HL-60/S4 treated with retinoic acid at 250 ng/mL for 4 days and 3 days (cell line): Measurements from ENCODE around the gene UACA.
"Not testable (repeated sequence)": the region's sequence is repeated elsewhere in the genome, so short reads cannot be mapped to it uniquely, and the experiment has no call there.

ENCODE experiments used
- in situ Hi-C: fragments of 300-500 bp; cut with MboI; formaldehyde crosslinking; loops from 2 replicates; pipeline ENCODE4 v1.7.0; 2022; ENCODE audit warnings: low sequenced_read_pairs

UACA gene

GRCh38 chr15:70763120-70763949 lies at the start of gene UACA:
Gene UACA (minus strand): TSS chr15:70763558. CDS start chr15:70763407, 151 bp downstream.
- in situ Hi-C loops, result no loop called here

GRCh38 chr15:70812827-70813364 lies 49.5 kb upstream of the UACA start:
- in situ Hi-C loops, result no loop called here

GRCh38 chr15:70810916-70811578 lies 47.7 kb upstream of the UACA start:
- in situ Hi-C loops, result no loop called here

- in situ Hi-C loops, result no loop called here
These were observed 43.8 kb upstream of the UACA start for GRCh38 chr15:70806992-70807712.

GRCh38 chr15:70804388-70804787 lies 41.0 kb upstream of the UACA start:
- in situ Hi-C loops, result not testable (repeated sequence)

GRCh38 chr15:70802629-70803028 lies 39.3 kb upstream of the UACA start:
- in situ Hi-C loops, result no loop called here

- in situ Hi-C loops, result no loop called here
These were observed 37.8 kb upstream of the UACA start for GRCh38 chr15:70801109-70801508.

GRCh38 chr15:70799667-70800450 lies 36.5 kb upstream of the UACA start:
- in situ Hi-C loops, result no loop called here

GRCh38 chr15:70797464-70797863 lies 34.1 kb upstream of the UACA start:
- in situ Hi-C loops, result no loop called here

GRCh38 chr15:70796516-70797310 lies 33.4 kb upstream of the UACA start:
- in situ Hi-C loops, result no loop called here

- in situ Hi-C loops, result no loop called here
These were observed 31.9 kb upstream of the UACA start for GRCh38 chr15:70795311-70795665.

- in situ Hi-C loops, result no loop called here
These were observed 31.4 kb upstream of the UACA start for GRCh38 chr15:70794596-70795310.

- in situ Hi-C loops, result no loop called here
These were observed 30.3 kb upstream of the UACA start for GRCh38 chr15:70793694-70794093.

- in situ Hi-C loops, result no loop called here
These were observed 28.8 kb upstream of the UACA start for GRCh38 chr15:70792171-70792573.

- in situ Hi-C loops, result no loop called here
These were observed 27.9 kb upstream of the UACA start for GRCh38 chr15:70791259-70791658.

- in situ Hi-C loops, result no loop called here
These were observed 25.9 kb upstream of the UACA start for GRCh38 chr15:70789213-70789612.

GRCh38 chr15:70788114-70789049 lies 25.0 kb upstream of the UACA start:
- in situ Hi-C loops, result no loop called here

- in situ Hi-C loops, result no loop called here
These were observed 23.6 kb upstream of the UACA start for GRCh38 chr15:70786996-70787395.
